ENCODE measurements around the gene CTPS2.

Gene CTPS2

DNA sequence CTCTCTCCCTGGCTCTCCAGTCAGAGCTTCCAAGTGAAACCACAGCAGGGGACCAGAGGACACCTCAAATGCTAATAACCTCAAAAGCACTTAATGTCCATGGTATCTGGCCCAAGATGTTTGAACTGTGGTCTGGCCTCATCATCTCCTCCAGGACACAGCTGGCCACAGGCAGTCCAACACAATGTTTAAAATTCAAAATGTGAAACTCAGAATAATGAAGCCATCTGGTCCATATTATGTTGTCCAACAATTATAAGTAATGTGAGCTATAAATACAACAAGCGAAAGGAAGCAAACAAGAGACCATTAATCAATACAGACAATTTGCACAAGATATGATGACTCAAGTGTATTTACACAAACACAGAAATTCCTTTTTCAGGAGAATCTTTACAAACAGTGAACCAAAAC, 153.3 kb downstream of the CTPS2 start:
- peak; percentile 27 for DNase-seq (ENCODE audit: low spot score)

GRCh38 chrX:16558489-16558888, 154.0 kb downstream of the CTPS2 start:
- no peak for DNase-seq (ENCODE audit: low spot score)

- DNase-seq (ENCODE audit: low spot score) = peak; percentile 6
Observed at GRCh38 chrX:16552546-16552945, 159.9 kb downstream of the CTPS2 start.

DNA sequence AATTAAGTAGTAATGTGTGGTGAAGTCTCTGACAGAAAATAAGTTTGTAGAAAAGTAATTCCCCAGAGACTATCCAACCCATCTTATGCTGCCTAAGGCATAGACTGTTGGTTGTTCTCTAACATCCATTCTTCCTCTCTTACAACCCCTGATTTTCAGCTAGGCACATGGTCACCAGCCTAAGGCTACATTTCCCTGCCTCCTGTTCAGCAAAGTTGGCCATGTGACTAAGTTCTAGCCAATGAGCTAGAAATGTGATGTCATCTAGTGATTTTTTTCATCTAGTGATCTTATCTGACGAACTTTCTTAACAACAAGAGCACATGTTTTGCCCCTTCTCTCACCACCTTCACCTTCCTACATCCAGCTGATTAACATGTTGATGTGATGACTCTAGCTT, 164.8 kb downstream of the CTPS2 start:
- no peak for DNase-seq (ENCODE audit: low spot score)

DNA sequence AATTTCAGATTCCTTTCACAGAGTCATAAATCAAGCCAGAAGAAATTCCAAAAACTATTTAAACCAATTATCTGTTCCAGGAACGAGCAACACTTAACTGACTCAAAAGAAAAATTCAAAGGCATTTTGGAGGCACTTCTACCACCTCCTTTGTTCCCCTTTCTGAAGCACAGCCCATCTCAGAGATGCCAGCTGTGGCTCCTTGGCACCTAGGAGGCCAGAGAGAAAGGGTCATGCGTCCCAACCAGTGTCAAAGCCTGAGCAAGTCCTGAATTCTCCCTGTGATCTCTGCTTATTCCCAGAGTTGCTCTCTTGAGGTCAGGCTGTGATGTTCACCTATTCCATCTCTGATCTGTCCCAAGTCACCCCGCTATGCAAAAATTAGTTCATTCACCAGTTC, 167.5 kb downstream of the CTPS2 start:
- DNase-seq (ENCODE audit: low spot score) = no peak
